UCSD-AML1 (cell line): ENCODE results near the gene ACMSD.

Experiments used
- DNase-seq: peaks from one replicate; lab custom pipeline; 2025; ENCODE audit not compliant: unreplicated experiment; lab: John Stamatoyannopoulos, UW

ACMSD gene

DNA sequence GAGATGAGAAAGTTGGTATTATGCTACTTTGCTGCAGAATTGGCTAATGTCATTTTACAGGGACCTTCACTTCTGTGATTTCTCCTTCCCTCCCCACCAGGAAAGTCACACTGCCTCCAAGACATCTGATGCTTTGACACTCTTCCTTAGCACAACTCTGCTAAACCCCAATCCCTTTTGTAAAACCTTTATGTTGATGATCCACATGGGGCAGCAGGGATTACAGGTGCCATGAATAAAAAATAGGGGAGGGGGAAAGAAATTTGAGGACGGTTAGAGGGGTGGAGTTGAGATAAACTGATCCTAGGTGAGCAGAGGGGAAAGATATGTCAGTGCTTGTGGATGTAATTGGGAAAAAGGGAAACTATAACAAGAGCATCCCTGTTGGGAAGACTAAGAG is 106.6 kb downstream of the ACMSD start:
- DNase-seq: no peak

DNA sequence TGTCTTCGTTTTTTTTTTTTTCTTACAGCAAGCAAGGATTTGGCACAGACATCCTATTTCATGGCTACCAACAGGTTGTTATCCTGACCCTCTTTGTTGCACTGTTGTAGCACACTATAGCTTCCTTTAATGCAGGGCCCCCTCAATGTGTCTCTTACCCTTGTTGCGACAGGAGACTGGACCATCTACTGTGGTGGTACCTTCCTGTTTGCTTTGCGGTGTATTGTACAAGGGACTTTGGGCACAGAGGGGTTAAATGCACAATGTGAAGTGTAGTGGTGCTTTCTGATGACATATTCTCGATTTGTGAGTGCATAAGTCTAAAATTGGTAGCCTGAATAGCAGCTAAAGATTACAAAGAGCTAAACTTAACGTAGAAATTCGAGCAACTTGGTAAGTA is 107.7 kb downstream of the ACMSD start:
- DNase-seq: no peak

- DNase-seq: no peak
Measured at GRCh38 chr2:134949981-134950708, 111.7 kb downstream of the ACMSD start.

DNA sequence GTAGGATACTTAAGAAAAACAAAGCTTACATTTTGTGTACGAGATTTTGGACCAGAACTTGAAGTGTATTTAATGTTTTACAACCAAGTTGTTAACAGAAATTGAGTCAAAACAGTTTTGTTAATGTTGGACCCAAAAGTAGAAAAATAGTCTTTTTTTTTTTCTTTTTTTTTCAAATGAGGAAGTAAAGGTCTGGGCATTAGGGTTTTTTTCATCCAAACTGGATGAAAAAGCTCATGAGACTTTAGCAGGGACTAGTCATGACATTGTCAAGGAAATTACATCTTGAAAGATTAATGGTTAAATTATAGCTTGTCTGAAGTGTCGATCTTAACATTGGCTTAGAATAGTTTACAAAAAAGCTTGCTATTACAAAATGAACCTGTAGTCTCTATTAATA is 112.5 kb downstream of the ACMSD start:
- no peak for DNase-seq
